ENCODE measurements around the gene SAT1.

SAT1 gene

GRCh38 chrX:23779025-23779424, 3.9 kb upstream of the SAT1 start:
- TF ChIP-seq CTCF (conservative IDR thresholded peaks at IDR 0.05): no peak
- no peak for TF ChIP-seq ZFX (IDR thresholded peaks at IDR 0.05)
- H3K27ac ChIP-seq: no peak overlapping the region

GRCh38 chrX:23782455-23782854, 518 bp upstream of the SAT1 start:
- TF ChIP-seq CTCF (conservative IDR thresholded peaks at IDR 0.05): no peak
- TF ChIP-seq ZFX (IDR thresholded peaks at IDR 0.05): no peak
- H3K27ac ChIP-seq: peak overlapping the region; percentile 82

- TF ChIP-seq ZFX (IDR thresholded peaks at IDR 0.05) (no peak), CTCF (conservative IDR thresholded peaks at IDR 0.05) (no peak)
- H3K27ac ChIP-seq: peak overlapping the region; percentile 82
Measured at GRCh38 chrX:23783589-23784469, 856 bp downstream of the SAT1 start.

GRCh38 chrX:23784470-23785331, 1.7 kb downstream of the SAT1 start:
- no peak for TF ChIP-seq ZFX (IDR thresholded peaks at IDR 0.05)
- TF ChIP-seq CTCF (conservative IDR thresholded peaks at IDR 0.05): no peak
- peak overlapping the region; percentile 23; the same call in 1 of the 2 replicates for H3K27ac ChIP-seq

GRCh38 chrX:23785580-23785979, 2.6 kb downstream of the SAT1 start:
- no peak overlapping the region for H3K27ac ChIP-seq
- TF ChIP-seq ZFX (IDR thresholded peaks at IDR 0.05) (no peak), CTCF (conservative IDR thresholded peaks at IDR 0.05) (no peak)

- no peak overlapping the region for H3K27ac ChIP-seq
- TF ChIP-seq ZFX (IDR thresholded peaks at IDR 0.05): no peak
- TF ChIP-seq CTCF (conservative IDR thresholded peaks at IDR 0.05): no peak
Measured at GRCh38 chrX:23786268-23786815, 3.4 kb downstream of the SAT1 start.
